Esophagus squamous epithelium (tissue), 5 donors: Measurements from ENCODE around the gene WDR36. TPM values are rescaled to one million over a fixed set of nuclear protein-coding genes. Genes with fewer than 3 reads are reported as not detected.

ENCODE experiments used
- DNase-seq: peaks from one replicate; lab custom pipeline; 2025; lab: John Stamatoyannopoulos, UW
- H3K27ac ChIP-seq, 4 donors: fragments of 200-600 bp; sonication (generic); one replicate each; pipeline ENCODE4 v1.5.1; 2016 to 2019; ENCODE audit warnings: mild to moderate bottlenecking in 1 of 4
- H3K27me3 ChIP-seq, 4 donors: fragments of 200-600 bp; sonication (generic); 1 replicate in 3 of 4; 2 replicates in 1 of 4; pipeline versions ENCODE4 v1.5.1 to v1.6.0; 2017 to 2021; ENCODE audit warnings: antibody characterized with exemption in 1 of 4
- H3K36me3 ChIP-seq, 3 donors: fragments of 200-600 bp; sonication (generic); one replicate each; pipeline ENCODE4 v1.5.1; 2016 to 2019
- H3K4me1 ChIP-seq, 3 donors: fragments of 200-600 bp; sonication (generic); one replicate each; pipeline ENCODE4 v1.5.1; 2017 to 2019
- H3K4me3 ChIP-seq, 4 donors: fragments of 200-600 bp; sonication (generic); 1 replicate in 3 of 4; 2 replicates in 1 of 4; pipeline ENCODE4 v1.5.1; 2016 to 2019; ENCODE audit warnings: mild to moderate bottlenecking in 2 of 4, moderate library complexity in 1 of 4
- H3K9me3 ChIP-seq, 3 donors: fragments of 200-600 bp; sonication (generic); one replicate each; pipeline ENCODE4 v1.5.1; 2016 to 2019
- POLR2A ChIP-seq, 4 donors: fragments of 450-650 bp; IDR thresholded peaks; one replicate each; pipeline ENCODE4 v1.6.1; 2017; ENCODE audit warnings: antibody characterized with exemption in 4 of 4, mild to moderate bottlenecking in 4 of 4, moderate library complexity in 3 of 4
- WGBS, 2 donors: methylation state at CpG; one replicate each; pipeline ENCODE4 v1.1.5; 2018; 5-methylcytosine and 5-hydroxymethylcytosine counted together
- intact Hi-C: fragments of 100-400 bp; cut with DNase I; formaldehyde crosslinking; loops from one replicate; pipeline ENCODE4 v1.15.0; 2022
- total RNA-seq, 4 donors: library from RNA; depleted of rRNA; stranded (reverse); fragments of >200 nt; gene quantifications; one replicate each; pipeline ENCODE4 v1.1.0, GENCODE V29; 2016
- TF ChIP-seq, protein P1 (sequence below), 6 experiments: fragments of 450-650 bp in 4 of 6; fragments of 200-600 bp in 2 of 6; sonication (generic) in 2 of 6; IDR thresholded peaks; one replicate each; pipeline ENCODE4 v1.5.1; 2016 to 2019; ENCODE audit warnings: antibody characterized with exemption in 6 of 6, mild to moderate bottlenecking in 4 of 6, moderate library complexity in 4 of 6
- donor health status: DM: yes; HTN: yes; CAD: no.

The WDR36 gene
- total RNA-seq, 4 donors from 2014 or later = 13.7 to 42.5 (median 28.3) TPM

DNA sequence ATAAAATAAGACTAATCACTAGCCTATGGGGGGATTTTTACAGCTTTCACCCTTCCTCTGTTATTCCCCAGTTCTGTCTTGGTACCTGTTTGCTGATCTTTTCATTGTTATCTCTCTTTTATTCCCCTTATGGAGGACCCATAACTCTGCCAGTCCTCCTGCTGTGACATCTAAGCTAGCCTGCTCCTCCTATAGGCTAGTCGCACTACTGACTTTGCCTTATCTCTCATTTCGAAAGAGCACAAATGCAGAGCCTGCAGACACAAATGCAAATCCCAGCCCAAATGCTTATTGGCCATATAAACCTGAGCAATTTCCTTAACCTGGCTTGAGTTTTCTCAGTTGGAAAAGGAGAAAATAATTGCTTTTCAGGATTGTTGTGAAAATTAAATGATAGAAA, 72.9 kb downstream of the WDR36 start:
- H3K4me1 ChIP-seq = no peaks in the 10 kb centered on the region
- H3K27ac ChIP-seq = no peak overlapping the region
- intact Hi-C loops = loop anchor here (5.0 kb wide), 1 partner anchor 122 kb away; no protein-coding TSS in a partner anchor
- DNase-seq = no peak
- H3K9me3 ChIP-seq = no peaks in the 10 kb centered on the region
- no peaks in the 10 kb centered on the region for H3K36me3 ChIP-seq
- no peaks in the 10 kb centered on the region for H3K27me3 ChIP-seq
- WGBS, 2 donors = 86 to 96% methylated on average over 2 of the region's 2 CpGs
- no peak overlapping the region for H3K4me3 ChIP-seq
- TF ChIP-seq POLR2A (IDR thresholded peaks at IDR 0.05) = no peak
- TF ChIP-seq, protein P1, sequence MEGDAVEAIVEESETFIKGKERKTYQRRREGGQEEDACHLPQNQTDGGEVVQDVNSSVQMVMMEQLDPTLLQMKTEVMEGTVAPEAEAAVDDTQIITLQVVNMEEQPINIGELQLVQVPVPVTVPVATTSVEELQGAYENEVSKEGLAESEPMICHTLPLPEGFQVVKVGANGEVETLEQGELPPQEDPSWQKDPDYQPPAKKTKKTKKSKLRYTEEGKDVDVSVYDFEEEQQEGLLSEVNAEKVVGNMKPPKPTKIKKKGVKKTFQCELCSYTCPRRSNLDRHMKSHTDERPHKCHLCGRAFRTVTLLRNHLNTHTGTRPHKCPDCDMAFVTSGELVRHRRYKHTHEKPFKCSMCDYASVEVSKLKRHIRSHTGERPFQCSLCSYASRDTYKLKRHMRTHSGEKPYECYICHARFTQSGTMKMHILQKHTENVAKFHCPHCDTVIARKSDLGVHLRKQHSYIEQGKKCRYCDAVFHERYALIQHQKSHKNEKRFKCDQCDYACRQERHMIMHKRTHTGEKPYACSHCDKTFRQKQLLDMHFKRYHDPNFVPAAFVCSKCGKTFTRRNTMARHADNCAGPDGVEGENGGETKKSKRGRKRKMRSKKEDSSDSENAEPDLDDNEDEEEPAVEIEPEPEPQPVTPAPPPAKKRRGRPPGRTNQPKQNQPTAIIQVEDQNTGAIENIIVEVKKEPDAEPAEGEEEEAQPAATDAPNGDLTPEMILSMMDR (IDR thresholded peaks at IDR 0.05) = no peak

DNA sequence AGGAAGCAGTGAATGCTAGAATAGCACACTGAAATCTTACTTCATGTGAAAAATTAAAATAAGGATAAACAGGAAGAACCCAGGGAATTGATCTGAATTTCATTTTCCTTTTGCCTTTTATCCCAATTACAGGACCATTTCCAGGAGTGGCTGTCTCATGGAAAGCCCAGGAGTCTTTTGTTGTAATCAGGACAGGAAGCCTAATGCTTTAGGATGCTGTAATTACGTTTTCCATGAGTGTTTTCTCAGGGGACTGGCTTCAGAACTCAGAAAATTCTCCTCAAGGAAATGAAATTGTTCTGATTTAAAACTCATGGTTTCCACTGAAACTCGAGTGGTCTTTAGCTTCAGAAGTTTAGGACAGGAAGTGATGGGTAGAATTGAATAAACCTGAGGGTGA, 75.4 kb downstream of the WDR36 start:
- H3K36me3 ChIP-seq = no peaks in the 10 kb centered on the region
- no peaks in the 10 kb centered on the region for H3K9me3 ChIP-seq
- TF ChIP-seq POLR2A (IDR thresholded peaks at IDR 0.05) = no peak
- H3K4me3 ChIP-seq = no peak overlapping the region
- H3K27me3 ChIP-seq = no peaks in the 10 kb centered on the region
- DNase-seq = no peak
- no peaks in the 10 kb centered on the region for H3K4me1 ChIP-seq
- intact Hi-C loops = loop anchor here (5.0 kb wide), 1 partner anchor 120 kb away; no protein-coding TSS in a partner anchor
- WGBS, 2 donors = 55 to 60% methylated on average over 2 of the region's 2 CpGs
- H3K27ac ChIP-seq = no peak overlapping the region

DNA sequence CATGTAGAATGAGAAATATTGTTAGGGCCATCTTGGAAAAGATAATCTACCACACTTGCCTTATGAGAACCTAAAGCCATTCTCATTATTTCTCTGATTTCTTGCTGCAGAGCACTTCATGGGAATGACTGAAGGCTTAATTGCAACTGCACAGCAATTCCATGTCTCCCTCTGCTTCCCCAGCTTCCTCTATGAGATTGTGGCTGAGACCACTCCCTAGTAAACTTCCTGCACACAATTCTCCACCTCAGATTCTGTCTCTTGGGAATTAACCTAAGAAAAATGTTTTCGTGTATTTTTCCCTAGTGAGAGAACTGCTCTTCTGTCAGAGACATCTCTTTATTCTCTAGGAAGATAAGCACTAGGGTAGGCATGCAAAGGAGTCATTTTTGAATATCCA, 76.5 kb downstream of the WDR36 start:
- DNase-seq = no peak
- no peaks in the 10 kb centered on the region for H3K27me3 ChIP-seq
- WGBS, 2 donors = 0% methylated on average over 1 of the region's 1 CpG
- no peak overlapping the region for H3K4me3 ChIP-seq
- H3K36me3 ChIP-seq = no peaks in the 10 kb centered on the region
- intact Hi-C loops = loop anchor here (5.0 kb wide), 1 partner anchor 119 kb away; no protein-coding TSS in a partner anchor
- no peaks in the 10 kb centered on the region for H3K4me1 ChIP-seq
- H3K9me3 ChIP-seq = no peaks in the 10 kb centered on the region
- no peak overlapping the region for H3K27ac ChIP-seq
- TF ChIP-seq, protein P1 (IDR thresholded peaks at IDR 0.05) = no peak
- no peak for TF ChIP-seq POLR2A (IDR thresholded peaks at IDR 0.05)

DNA sequence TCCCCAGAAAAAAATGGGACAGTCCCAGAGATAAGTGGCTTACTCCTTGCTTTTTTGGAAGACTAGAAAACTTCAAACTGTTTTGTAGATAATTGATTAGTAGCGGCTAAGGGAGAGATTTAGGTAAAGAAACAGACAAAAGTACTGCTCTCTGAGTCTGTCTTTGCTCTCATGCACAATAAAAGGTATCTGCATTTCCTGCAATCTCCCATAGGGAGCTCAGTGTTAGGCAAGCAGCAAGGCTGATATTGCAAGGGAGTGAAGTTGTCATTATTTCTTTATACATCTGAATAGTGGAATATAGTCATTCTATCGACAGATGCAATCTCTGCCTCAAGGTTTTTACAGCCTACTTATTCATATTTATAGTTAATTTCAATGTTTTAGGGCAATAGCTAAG, 77.1 kb downstream of the WDR36 start:
- Histone ChIP-seq H3K4me1 (no peaks in the 10 kb centered on the region), H3K27ac (no peak overlapping the region), H3K36me3 (no peaks in the 10 kb centered on the region), H3K9me3 (no peaks in the 10 kb centered on the region), H3K27me3 (no peaks in the 10 kb centered on the region), H3K4me3 (no peak overlapping the region)
- TF ChIP-seq POLR2A (IDR thresholded peaks at IDR 0.05) = no peak
- TF ChIP-seq, protein P1 (IDR thresholded peaks at IDR 0.05) = no peak
- intact Hi-C loops = loop anchor here (5.0 kb wide), 1 partner anchor 118 kb away; no protein-coding TSS in a partner anchor
- WGBS, 2 donors = 84 to 90% methylated on average over 2 of the region's 2 CpGs
- DNase-seq = no peak

DNA sequence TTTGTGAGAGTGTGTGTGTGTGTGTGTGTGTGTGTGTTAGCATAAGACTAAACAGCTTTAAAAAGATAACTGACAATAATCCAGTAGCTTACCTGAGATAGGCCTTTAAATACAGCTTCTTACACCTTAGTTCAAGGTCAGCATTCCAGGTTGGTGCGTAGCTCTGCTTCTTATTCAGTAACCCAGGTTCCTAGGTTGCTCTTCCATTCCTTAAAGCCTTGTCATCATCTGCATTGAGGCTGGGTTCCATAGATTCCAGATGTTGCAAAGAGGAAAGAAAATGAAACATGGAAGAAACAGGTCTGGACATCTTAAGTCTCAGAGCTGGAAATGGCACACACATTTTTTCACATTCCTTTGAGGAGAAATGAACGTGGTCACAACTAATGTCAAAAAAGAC, 78.1 kb downstream of the WDR36 start:
- intact Hi-C loops = no loop called here
- 64 to 81% methylated on average over 2 of the region's 2 CpGs for WGBS, 2 donors

More for the DNA sequence above, 78.1 kb downstream of the WDR36 start:
- Histone ChIP-seq H3K4me1 (no peaks in the 10 kb centered on the region), H3K4me3 (no peak overlapping the region), H3K27me3 (no peaks in the 10 kb centered on the region), H3K27ac (no peak overlapping the region), H3K36me3 (no peaks in the 10 kb centered on the region), H3K9me3 (no peaks in the 10 kb centered on the region)
- TF ChIP-seq, protein P1 (IDR thresholded peaks at IDR 0.05) = no peak
- TF ChIP-seq POLR2A (IDR thresholded peaks at IDR 0.05) = no peak
- DNase-seq = no peak
